Measurements from ENCODE around the gene KLHL42. TPM values are rescaled to one million over a fixed set of nuclear protein-coding genes. Genes with fewer than 3 reads are reported as not detected.
A peak's percentile ranks its signal among the peaks of the same experiment; 100 is the strongest.

KLHL42 gene
- total RNA-seq, 1 donor from 2014 or later = 25.0 TPM

- Histone ChIP-seq H3K36me3 (no peaks in the 10 kb centered on the region), H3K4me1 (no peaks in the 10 kb centered on the region), H3K4me3 (no peak overlapping the region), H3K27ac (no peak overlapping the region), H3K9me3 (no peaks in the 10 kb centered on the region), H3K27me3 (no peaks in the 10 kb centered on the region)
- intact Hi-C loops (cut with DNase I) = no loop called here
- TF ChIP-seq CTCF (IDR thresholded peaks at IDR 0.05) = no peak
- ATAC-seq = no peak
- DNase-seq = no peak
Observed at GRCh38 chr12:27814411-27814810, 34.4 kb downstream of the KLHL42 start.

GRCh38 chr12:27814851-27815591 is 35.0 kb downstream of the KLHL42 start:
- intact Hi-C loops (cut with DNase I) = no loop called here
- ATAC-seq = no peak
- no peak overlapping the region for H3K27ac ChIP-seq

GRCh38 chr12:27817766-27818165 is 37.7 kb downstream of the KLHL42 start:
- Histone ChIP-seq H3K4me1 (peaks cover 4% of the 10 kb centered on the region), H3K27me3 (no peaks in the 10 kb centered on the region), H3K36me3 (no peaks in the 10 kb centered on the region), H3K27ac (no peak overlapping the region), H3K4me3 (no peak overlapping the region), H3K9me3 (no peaks in the 10 kb centered on the region)
- ATAC-seq = peak; percentile 27
- intact Hi-C loops (cut with DNase I) = no loop called here
- TF ChIP-seq CTCF (IDR thresholded peaks at IDR 0.05) = no peak
- DNase-seq = no peak

More at GRCh38 chr12:27814851-27815591, 35.0 kb downstream of the KLHL42 start:
- no peaks in the 10 kb centered on the region for H3K27me3 ChIP-seq
- no peaks in the 10 kb centered on the region for H3K36me3 ChIP-seq
- H3K4me1 ChIP-seq = no peaks in the 10 kb centered on the region
- DNase-seq = no peak
- H3K4me3 ChIP-seq = no peak overlapping the region
- TF ChIP-seq CTCF (IDR thresholded peaks at IDR 0.05) = no peak
- no peaks in the 10 kb centered on the region for H3K9me3 ChIP-seq

GRCh38 chr12:27818401-27818918 is 38.4 kb downstream of the KLHL42 start:
- Histone ChIP-seq H3K36me3 (no peaks in the 10 kb centered on the region), H3K27ac (peak overlapping the region; percentile 2), H3K4me3 (no peak overlapping the region), H3K9me3 (no peaks in the 10 kb centered on the region), H3K4me1 (peaks cover 4% of the 10 kb centered on the region), H3K27me3 (no peaks in the 10 kb centered on the region)
- intact Hi-C loops (cut with DNase I) = no loop called here
- DNase-seq = no peak
- TF ChIP-seq CTCF (IDR thresholded peaks at IDR 0.05) = no peak
- peak; percentile 41 for ATAC-seq

GRCh38 chr12:27820564-27820963 is 40.5 kb downstream of the KLHL42 start:
- peaks cover 4% of the 10 kb centered on the region for H3K4me1 ChIP-seq
- ATAC-seq = no peak

More at GRCh38 chr12:27820564-27820963, 40.5 kb downstream of the KLHL42 start:
- intact Hi-C loops (cut with DNase I) = no loop called here
- no peaks in the 10 kb centered on the region for H3K27me3 ChIP-seq
- TF ChIP-seq CTCF (IDR thresholded peaks at IDR 0.05) = no peak
- DNase-seq = no peak
- H3K36me3 ChIP-seq = no peaks in the 10 kb centered on the region
- no peaks in the 10 kb centered on the region for H3K9me3 ChIP-seq
- no peak overlapping the region for H3K27ac ChIP-seq
- no peak overlapping the region for H3K4me3 ChIP-seq
